Astrocyte of the cerebellum (primary cell): ENCODE data around the gene LIX1.

Experiments used
- DNase-seq: peaks from one replicate; pipeline ENCODE4 v3.0.0-alpha.2; 2011; ENCODE audit warnings: low read depth
- H3K4me3 ChIP-seq: 2 replicates; pipeline ENCODE4 v1.5.1; 2011; ENCODE audit warnings: mild to moderate bottlenecking, low read depth, low read length, moderate library complexity
- CTCF ChIP-seq: IDR thresholded peaks from 2 replicates; pipeline ENCODE4 v1.5.1; 2012; ENCODE audit warnings: low read length, low read depth, moderate library complexity, mild to moderate bottlenecking; ENCODE audit errors: missing control alignments
- in situ Hi-C: cut with HindIII; loops from 2 replicates; pipeline ENCODE4 v1.10.0; 2017; ENCODE audit warnings: low sequenced_read_pairs

Gene LIX1

GRCh38 chr5:97125125-97125683 is 17.2 kb downstream of the LIX1 start:
- in situ Hi-C loops, result no loop called here
- H3K4me3 ChIP-seq, result no peak overlapping the region
- no peak for TF ChIP-seq CTCF
- DNase-seq, result no peak

DNA sequence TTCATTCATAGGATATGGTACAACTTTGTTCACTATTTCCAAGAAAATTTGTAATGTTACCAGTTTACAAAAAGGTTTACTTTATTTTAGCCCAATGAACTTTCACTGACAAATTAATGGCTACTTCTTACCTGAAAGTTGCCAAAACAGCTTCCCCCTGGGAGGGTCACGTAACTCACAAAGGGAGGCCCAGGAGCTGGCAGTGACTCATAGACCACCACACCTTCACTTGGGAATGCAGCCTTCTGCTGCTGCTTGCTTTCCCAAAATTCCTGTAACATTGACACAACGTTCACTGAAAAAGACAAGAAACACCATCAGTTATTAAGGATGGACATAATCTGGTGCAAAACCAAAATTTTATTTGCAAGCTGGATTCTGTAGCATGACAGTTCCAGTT is 18.1 kb downstream of the LIX1 start:
- in situ Hi-C loops, result no loop called here
- DNase-seq, result no peak
- TF ChIP-seq CTCF, result no peak
- no peak overlapping the region for H3K4me3 ChIP-seq

- no peak for DNase-seq
- in situ Hi-C loops, result no loop called here
- no peak for TF ChIP-seq CTCF
- no peak overlapping the region for H3K4me3 ChIP-seq
These were observed 20.6 kb downstream of the LIX1 start for GRCh38 chr5:97121848-97122247.

GRCh38 chr5:97120195-97120594 is 22.2 kb downstream of the LIX1 start:
- in situ Hi-C loops, result no loop called here
- DNase-seq, result no peak
- TF ChIP-seq CTCF, result no peak
- no peak overlapping the region for H3K4me3 ChIP-seq

DNA sequence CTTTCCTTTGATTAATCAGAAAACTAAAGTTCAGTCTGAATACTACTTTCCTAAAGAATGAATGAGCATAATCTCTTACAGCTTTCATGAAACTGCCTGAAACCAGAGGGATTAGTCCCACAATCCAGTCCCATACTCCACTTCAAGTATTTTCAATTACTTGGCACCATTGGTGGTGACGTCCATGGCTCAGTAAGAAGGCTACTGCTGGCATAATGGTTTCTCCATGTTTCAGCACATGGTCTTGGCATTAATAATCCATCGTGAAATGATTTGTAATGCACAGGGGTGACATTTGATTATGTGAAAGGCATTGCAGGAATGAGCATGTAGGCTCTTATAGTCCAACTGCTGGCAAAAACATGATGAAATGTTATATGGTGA is 23.4 kb downstream of the LIX1 start:
- in situ Hi-C loops, result no loop called here
- H3K4me3 ChIP-seq, result no peak overlapping the region
- no peak for TF ChIP-seq CTCF
- DNase-seq, result no peak

DNA sequence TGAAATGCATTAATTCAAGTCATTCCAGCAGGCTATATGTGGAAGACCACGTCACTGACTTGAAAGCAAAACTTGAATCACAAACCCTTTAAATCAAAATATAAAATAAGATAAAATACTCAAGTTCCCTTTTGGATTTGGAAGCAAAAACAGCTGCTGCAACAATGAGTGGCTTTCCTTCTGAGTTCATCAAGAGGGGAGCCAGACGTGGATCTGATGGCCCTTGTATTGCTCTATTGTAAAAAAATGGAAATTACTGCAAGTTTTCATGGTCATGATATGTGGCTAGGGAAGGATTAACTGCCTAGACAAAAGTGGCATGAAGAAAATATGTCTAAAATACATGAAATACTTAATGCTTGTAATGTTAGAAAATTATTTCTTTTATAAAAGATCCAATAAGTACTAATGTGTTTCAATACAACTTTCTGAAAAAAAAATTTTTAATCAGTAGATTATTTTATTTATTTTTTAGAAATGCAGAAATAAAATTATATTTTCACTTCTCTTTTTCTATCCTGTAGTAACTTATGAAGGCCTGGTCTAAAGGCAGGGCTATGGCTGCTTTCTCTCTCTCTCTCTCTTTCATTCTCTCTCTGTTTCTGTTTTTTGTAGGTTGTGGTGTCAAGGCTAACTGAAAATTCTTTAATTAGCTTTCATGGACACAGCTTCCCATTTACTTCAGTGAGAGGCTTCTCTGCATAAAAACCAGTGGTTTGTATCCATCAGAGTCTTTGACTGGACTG is 24.0 kb downstream of the LIX1 start:
- in situ Hi-C loops, result no loop called here
- no peak overlapping the region for H3K4me3 ChIP-seq
- no peak for DNase-seq
- TF ChIP-seq CTCF, result no peak
